Epidermal melanocyte (primary cell): ENCODE data around the gene PARD3.

Experiments used
- DNase-seq: peaks from one replicate; pipeline ENCODE4 v3.0.0; 2011; ENCODE audit warnings: low spot score; ENCODE audit not compliant: insufficient read length

Gene PARD3

GRCh38 chr10:34697351-34698247 is 117.5 kb downstream of the PARD3 start:
- DNase-seq = no peak

DNA sequence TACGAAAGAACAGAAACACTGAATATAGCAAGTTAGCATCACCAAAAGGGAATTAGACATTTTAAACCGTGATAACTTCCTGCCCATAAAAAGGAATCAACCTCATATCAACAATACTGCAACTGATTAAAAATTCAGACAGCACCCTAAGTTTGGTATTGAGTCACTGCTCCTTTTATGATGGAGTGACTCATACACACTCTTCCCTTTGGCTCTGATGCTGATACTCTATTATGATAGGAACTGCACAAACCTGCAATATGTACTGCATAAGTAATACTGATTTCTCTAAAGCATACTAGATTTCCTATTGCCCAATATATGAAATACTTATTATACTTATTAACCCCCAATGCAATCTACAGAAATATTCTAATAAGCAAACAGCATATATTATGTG is 118.7 kb downstream of the PARD3 start:
- no peak for DNase-seq

DNA sequence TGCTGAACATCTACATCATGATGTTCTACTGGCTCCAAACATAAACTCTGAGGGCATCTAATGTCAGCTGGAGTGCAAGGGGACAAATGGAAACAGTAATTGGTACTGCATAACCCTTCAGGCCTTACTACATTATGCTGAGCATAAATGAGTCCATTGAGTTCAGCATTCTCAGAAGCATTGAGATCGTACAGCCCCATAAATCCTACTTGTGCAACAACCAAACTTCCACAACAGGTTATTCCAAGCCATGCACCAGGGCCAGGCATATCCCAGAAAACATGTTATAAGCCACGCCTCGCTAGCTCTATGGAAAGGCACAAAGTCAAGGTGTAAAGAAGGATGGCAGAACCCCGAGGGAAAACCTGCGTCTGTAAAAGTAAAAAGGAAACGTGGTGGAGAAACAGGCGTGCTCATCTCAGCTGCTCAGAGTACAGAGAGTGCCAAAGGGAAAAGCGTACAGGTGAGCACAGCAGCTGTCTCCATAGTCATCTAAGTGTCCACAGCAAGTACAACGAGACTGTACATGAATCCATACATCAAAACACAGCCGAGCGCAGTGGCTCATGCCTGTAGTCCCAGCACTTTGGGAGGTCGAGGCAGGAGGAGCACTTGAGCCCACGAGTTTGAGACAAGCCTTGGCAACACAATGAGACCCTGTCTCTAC is 124.6 kb downstream of the PARD3 start:
- no peak for DNase-seq

- DNase-seq = no peak
Measured at GRCh38 chr10:34689053-34689452, 126.0 kb downstream of the PARD3 start.

- no peak for DNase-seq
Measured at GRCh38 chr10:34687434-34688210, 127.5 kb downstream of the PARD3 start.

DNA sequence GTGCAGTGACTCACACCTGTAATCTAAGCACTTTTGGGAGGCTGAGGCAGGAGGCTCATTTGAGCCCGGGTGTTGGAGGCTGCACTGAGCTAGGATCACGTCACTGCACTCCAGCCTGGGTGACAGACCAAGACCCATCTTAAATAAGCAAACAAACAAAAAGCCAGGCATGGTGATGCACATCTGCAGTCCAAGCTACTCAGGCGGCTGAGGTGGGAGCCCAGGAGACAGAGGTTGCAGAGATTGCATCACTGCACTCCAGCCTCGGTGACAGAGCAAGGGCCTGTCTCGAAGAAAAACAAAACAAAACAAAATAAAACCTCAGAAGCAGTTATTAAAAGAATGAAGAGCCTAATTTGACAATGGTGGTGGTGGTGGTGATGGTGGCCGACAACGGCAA is 132.5 kb downstream of the PARD3 start:
- no peak for DNase-seq

- DNase-seq = no peak
Measured at GRCh38 chr10:34681933-34682332, 133.2 kb downstream of the PARD3 start.

DNA sequence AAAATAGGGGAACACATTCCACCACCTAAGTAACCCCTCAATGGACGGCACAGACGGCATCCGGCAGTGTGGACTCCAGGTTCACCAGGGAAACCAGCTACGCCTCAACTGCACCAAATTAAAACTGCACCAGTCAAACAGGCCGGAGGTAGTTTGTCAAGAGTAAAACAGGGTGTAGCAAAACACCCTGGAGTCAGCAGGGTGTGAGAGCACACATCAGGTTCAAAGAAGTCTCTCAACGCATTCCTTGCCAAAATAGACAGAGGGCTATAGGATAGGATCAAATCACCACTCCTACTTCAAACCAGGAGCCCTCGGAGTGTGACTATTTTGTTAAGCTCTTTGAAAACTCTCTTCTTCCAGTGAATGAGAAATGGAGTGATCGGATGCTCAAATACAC is 135.9 kb downstream of the PARD3 start:
- no peak for DNase-seq

- DNase-seq = no peak
Measured at GRCh38 chr10:34677591-34677990, 137.5 kb downstream of the PARD3 start.

DNA sequence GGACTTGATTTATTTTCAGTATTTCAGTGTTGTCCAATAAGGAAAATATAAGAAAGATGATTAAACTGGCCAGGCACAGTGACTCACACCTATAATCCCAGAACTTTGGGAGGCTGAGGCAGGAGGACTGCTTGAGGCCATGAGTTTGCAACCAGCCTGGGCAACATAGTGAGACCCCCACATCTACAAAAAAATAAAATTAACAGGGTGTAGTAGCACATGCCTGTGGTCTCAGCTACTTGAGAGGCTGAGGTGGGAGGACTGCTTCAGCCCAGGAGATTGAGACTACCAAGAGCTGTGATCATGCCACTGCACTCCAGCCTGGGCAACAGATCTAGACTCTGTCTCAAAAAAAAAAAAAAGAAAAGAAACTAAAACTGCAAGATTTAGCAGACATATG is 138.0 kb downstream of the PARD3 start:
- DNase-seq = no peak

- no peak for DNase-seq
Measured at GRCh38 chr10:34674176-34674575, 140.9 kb downstream of the PARD3 start.

DNA sequence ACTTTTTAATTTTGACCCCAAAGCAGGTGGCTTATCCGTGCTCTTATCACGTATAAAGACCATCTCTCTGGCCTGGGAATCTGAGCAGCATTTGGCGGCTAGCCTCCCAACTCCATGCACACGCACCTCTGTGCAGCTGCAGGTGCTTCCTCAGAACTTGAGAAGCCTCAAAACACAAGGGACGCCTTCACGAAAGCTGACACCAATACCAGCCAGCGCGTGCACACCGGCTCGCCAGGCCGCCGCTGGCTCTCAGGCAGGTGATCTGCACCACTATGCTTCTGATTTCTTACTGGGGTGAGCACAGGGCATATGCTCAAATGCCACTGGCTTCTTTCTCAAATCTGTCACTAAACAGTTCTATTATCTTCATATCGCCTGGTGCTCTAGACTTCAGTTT is 145.0 kb downstream of the PARD3 start:
- no peak for DNase-seq

DNA sequence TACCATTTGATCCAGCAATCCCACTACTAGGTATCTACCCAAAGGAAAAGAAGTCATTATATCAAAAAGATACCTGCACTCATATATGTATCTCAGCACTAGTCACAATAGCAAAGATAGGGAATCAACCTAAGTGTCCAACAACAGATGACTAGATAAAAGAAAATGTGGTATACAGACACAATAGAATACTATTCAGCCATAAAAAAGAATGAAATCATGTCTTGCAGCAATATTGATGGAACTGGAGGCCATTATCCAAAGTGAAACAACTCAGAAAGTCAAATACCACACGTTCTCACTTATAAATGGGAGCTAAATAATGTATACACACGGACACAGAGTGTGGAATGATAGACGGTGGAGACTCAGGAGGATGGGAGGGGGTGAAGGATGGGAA is 146.0 kb downstream of the PARD3 start:
- DNase-seq = no peak

DNA sequence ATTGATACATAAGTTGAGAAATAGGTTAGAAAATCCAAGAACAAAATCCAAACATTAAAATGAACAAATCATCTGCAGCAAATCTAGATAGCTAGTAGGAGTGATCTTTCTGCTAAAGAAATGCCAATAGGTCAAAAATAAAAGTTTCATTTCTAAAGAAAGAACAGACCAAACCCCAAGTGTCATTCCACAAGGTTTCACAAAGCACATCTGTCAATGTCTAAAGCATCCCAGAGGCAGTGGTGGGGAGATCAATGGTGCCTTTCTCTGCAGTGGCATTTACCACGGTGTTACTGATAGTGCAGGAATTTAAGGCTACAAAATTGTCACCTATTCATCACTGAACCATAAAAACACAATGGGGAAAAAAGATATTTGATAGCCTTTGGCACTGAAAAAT is 147.9 kb downstream of the PARD3 start:
- no peak for DNase-seq

DNA sequence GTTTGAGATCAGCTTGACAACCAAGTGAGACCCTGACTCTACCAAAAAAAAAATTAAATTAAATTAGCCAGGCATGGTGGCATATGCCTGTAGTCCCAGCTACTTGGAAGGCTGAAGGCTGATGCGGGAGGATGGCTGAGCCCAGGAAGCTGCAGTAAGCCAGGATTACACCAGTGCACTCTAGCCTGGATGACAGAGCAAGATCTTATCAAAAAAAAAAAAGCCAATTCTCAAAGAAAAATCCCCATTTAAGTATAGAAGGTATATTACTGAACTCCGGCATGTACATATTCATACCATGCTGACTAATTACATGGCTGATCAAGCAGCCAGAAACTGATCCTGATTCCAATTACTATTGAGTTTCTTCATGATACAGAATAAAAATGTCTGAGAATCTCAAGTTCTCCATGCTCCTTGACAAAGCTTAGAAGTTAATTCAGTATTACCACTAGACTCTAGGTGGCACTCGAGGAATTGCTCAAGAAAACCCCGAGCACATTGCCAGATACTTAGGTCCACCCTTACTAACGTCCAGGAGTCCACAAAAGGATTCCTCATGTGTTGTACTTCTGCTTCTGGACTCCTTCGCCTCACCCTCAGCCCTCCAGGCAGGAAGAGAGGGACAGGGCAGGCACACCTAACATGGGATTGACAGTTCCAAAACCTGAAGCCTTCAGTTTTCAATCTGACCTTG is 148.9 kb downstream of the PARD3 start:
- DNase-seq = peak; percentile 76

GRCh38 chr10:34664706-34665105 is 150.4 kb downstream of the PARD3 start:
- no peak for DNase-seq

GRCh38 chr10:34661580-34661979 is 153.5 kb downstream of the PARD3 start:
- DNase-seq = no peak

GRCh38 chr10:34658934-34659333 is 156.2 kb downstream of the PARD3 start:
- no peak for DNase-seq

DNA sequence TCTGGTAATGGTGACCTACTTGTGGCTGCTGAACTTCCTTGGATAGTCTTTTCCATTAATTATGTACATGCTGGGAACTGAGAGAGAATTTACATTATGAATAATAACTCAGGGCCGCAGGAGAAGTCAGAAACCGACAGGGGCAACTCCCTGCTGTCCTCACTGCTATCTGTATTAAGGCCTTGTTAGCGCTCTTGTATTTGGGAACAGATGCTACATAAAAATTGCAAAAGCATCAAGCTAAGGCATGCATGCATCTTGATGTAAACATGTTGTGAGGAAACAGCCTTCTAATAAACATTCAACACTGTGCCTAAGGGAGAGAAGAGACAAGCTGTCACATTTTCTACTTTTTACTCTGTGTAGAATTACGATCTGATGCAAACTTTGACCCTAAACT is 158.4 kb downstream of the PARD3 start:
- DNase-seq = no peak

DNA sequence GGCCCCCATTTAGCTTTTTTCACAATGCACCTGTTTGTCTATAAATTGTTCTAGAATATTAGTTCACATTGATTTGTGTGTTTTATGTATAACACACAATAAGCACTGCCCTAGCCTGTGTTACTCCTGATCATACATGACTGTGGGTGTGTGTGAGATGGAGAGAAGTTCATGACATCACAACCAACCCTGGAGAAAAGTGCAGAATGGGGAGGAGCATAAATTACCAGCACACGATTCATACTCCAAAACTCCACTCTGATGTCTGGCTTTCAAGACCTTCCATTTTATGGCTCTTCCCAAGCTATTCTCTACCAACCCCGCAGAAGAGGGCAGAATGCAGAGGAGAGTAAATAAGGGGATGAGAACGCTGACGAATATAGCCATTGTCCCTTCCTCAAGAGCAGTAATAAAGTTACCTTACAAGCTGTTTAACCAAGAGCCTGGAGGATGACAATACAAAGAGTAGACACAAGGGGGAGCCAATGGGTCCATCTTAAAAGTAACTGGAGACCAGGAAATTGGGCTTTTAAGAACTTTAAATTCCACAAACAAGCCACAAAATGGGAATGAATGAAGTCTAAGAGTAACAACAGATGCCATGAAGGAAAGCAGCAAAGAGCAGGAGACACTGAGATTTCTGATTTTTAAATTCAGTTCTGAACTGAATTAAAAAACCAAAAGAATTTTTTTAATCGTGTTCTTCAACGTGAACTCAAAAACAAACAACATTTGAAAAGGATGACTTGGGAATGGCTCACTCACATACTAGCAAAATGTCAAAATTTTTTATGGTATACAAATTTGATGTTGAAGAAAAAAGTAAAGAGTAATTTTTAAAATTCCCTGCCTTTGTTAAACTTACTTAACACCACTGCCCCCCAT is 159.6 kb downstream of the PARD3 start:
- DNase-seq = no peak

DNA sequence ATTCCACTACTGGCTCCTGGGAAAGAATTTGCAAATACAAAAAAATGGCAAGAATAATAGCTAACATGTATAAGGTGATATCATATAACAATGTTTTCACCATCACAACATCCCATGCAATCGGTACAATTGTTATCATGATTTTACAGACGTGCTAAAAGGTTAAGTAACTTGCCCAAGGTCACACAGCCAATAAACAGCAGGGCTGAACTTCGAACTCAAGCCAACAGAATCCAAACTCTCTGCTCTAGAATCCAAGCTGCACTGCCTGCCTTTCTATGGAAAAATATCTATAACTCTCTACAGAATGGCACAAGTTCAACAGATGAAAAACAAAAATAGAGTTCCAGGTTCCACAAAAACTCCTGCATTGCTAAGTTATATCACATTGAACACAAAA is 160.9 kb downstream of the PARD3 start:
- no peak for DNase-seq
